ENCODE results near the gene CST9L.

The CST9L gene

GRCh38 chr20:23536328-23536974 is 31.8 kb downstream of the CST9L start:
- H3K4me1 ChIP-seq (ENCODE audit: control insufficient read depth, insufficient read depth, low read length) = no peaks in the 10 kb centered on the region
- no peaks in the 10 kb centered on the region for H3K36me3 ChIP-seq (ENCODE audit: control insufficient read depth, insufficient read depth, low read length)
- no peaks in the 10 kb centered on the region for H3K27me3 ChIP-seq (ENCODE audit: control insufficient read depth, insufficient read depth, low read length)
- H3K9ac ChIP-seq (ENCODE audit: low read length) = no peak overlapping the region
- no peaks in the 10 kb centered on the region for H3K9me3 ChIP-seq (ENCODE audit: control insufficient read depth, low read length)
- H3K4me3 ChIP-seq (ENCODE audit: low read length) = no peak overlapping the region

GRCh38 chr20:23534801-23535593 is 33.3 kb downstream of the CST9L start:
- no peaks in the 10 kb centered on the region for H3K36me3 ChIP-seq (ENCODE audit: control insufficient read depth, insufficient read depth, low read length)
- H3K4me3 ChIP-seq (ENCODE audit: low read length) = no peak overlapping the region
- no peaks in the 10 kb centered on the region for H3K9me3 ChIP-seq (ENCODE audit: control insufficient read depth, low read length)
- H3K27me3 ChIP-seq (ENCODE audit: control insufficient read depth, insufficient read depth, low read length) = no peaks in the 10 kb centered on the region
- H3K4me1 ChIP-seq (ENCODE audit: control insufficient read depth, insufficient read depth, low read length) = no peaks in the 10 kb centered on the region
- H3K9ac ChIP-seq (ENCODE audit: low read length) = no peak overlapping the region

GRCh38 chr20:23533161-23533560 is 35.1 kb downstream of the CST9L start:
- no peak overlapping the region for H3K4me3 ChIP-seq (ENCODE audit: low read length)
- H3K36me3 ChIP-seq (ENCODE audit: control insufficient read depth, insufficient read depth, low read length) = no peaks in the 10 kb centered on the region
- H3K9me3 ChIP-seq (ENCODE audit: control insufficient read depth, low read length) = peaks cover under 1% of the 10 kb centered on the region

GRCh38 chr20:23532533-23532932 is 35.8 kb downstream of the CST9L start:
- no peak overlapping the region for H3K4me3 ChIP-seq (ENCODE audit: low read length)
- no peaks in the 10 kb centered on the region for H3K4me1 ChIP-seq (ENCODE audit: control insufficient read depth, insufficient read depth, low read length)
- no peaks in the 10 kb centered on the region for H3K27me3 ChIP-seq (ENCODE audit: control insufficient read depth, insufficient read depth, low read length)
- peaks cover 4% of the 10 kb centered on the region for H3K9me3 ChIP-seq (ENCODE audit: control insufficient read depth, low read length)
- H3K36me3 ChIP-seq (ENCODE audit: control insufficient read depth, insufficient read depth, low read length) = no peaks in the 10 kb centered on the region
- no peak overlapping the region for H3K9ac ChIP-seq (ENCODE audit: low read length)

More at GRCh38 chr20:23533161-23533560, 35.1 kb downstream of the CST9L start:
- Histone ChIP-seq H3K27me3 (ENCODE audit: control insufficient read depth, insufficient read depth, low read length) (no peaks in the 10 kb centered on the region), H3K9ac (ENCODE audit: low read length) (no peak overlapping the region), H3K4me1 (ENCODE audit: control insufficient read depth, insufficient read depth, low read length) (no peaks in the 10 kb centered on the region)

- Histone ChIP-seq H3K36me3 (ENCODE audit: control insufficient read depth, insufficient read depth, low read length) (no peaks in the 10 kb centered on the region), H3K9ac (ENCODE audit: low read length) (no peak overlapping the region), H3K4me1 (ENCODE audit: control insufficient read depth, insufficient read depth, low read length) (no peaks in the 10 kb centered on the region), H3K27me3 (ENCODE audit: control insufficient read depth, insufficient read depth, low read length) (no peaks in the 10 kb centered on the region), H3K4me3 (ENCODE audit: low read length) (no peak overlapping the region), H3K9me3 (ENCODE audit: control insufficient read depth, low read length) (peaks cover 4% of the 10 kb centered on the region)
Observed at GRCh38 chr20:23530937-23531567, 37.2 kb downstream of the CST9L start.

- H3K9ac ChIP-seq (ENCODE audit: low read length) = no peak overlapping the region
- no peaks in the 10 kb centered on the region for H3K27me3 ChIP-seq (ENCODE audit: control insufficient read depth, insufficient read depth, low read length)
- H3K4me3 ChIP-seq (ENCODE audit: low read length) = no peak overlapping the region
- peaks cover 4% of the 10 kb centered on the region for H3K9me3 ChIP-seq (ENCODE audit: control insufficient read depth, low read length)
- no peaks in the 10 kb centered on the region for H3K36me3 ChIP-seq (ENCODE audit: control insufficient read depth, insufficient read depth, low read length)
- no peaks in the 10 kb centered on the region for H3K4me1 ChIP-seq (ENCODE audit: control insufficient read depth, insufficient read depth, low read length)
Observed at GRCh38 chr20:23528867-23529431, 39.3 kb downstream of the CST9L start.

- H3K36me3 ChIP-seq (ENCODE audit: control insufficient read depth, insufficient read depth, low read length) = no peaks in the 10 kb centered on the region
- H3K4me3 ChIP-seq (ENCODE audit: low read length) = no peak overlapping the region
- no peak overlapping the region for H3K9ac ChIP-seq (ENCODE audit: low read length)
- peaks cover 4% of the 10 kb centered on the region for H3K9me3 ChIP-seq (ENCODE audit: control insufficient read depth, low read length)
- no peaks in the 10 kb centered on the region for H3K4me1 ChIP-seq (ENCODE audit: control insufficient read depth, insufficient read depth, low read length)
- H3K27me3 ChIP-seq (ENCODE audit: control insufficient read depth, insufficient read depth, low read length) = no peaks in the 10 kb centered on the region
Observed at GRCh38 chr20:23526850-23527249, 41.4 kb downstream of the CST9L start.

GRCh38 chr20:23524146-23524545 is 44.1 kb downstream of the CST9L start:
- no peaks in the 10 kb centered on the region for H3K36me3 ChIP-seq (ENCODE audit: control insufficient read depth, insufficient read depth, low read length)
- H3K4me3 ChIP-seq (ENCODE audit: low read length) = no peak overlapping the region
- peaks cover 18% of the 10 kb centered on the region for H3K4me1 ChIP-seq (ENCODE audit: control insufficient read depth, insufficient read depth, low read length)
- no peak overlapping the region for H3K9ac ChIP-seq (ENCODE audit: low read length)
- H3K9me3 ChIP-seq (ENCODE audit: control insufficient read depth, low read length) = peaks cover 4% of the 10 kb centered on the region
- no peaks in the 10 kb centered on the region for H3K27me3 ChIP-seq (ENCODE audit: control insufficient read depth, insufficient read depth, low read length)

GRCh38 chr20:23520185-23520584 is 48.1 kb downstream of the CST9L start:
- Histone ChIP-seq H3K9ac (ENCODE audit: low read length) (no peak overlapping the region), H3K27me3 (ENCODE audit: control insufficient read depth, insufficient read depth, low read length) (no peaks in the 10 kb centered on the region), H3K4me1 (ENCODE audit: control insufficient read depth, insufficient read depth, low read length) (peaks cover 18% of the 10 kb centered on the region), H3K36me3 (ENCODE audit: control insufficient read depth, insufficient read depth, low read length) (no peaks in the 10 kb centered on the region), H3K9me3 (ENCODE audit: control insufficient read depth, low read length) (no peaks in the 10 kb centered on the region), H3K4me3 (ENCODE audit: low read length) (no peak overlapping the region)

- H3K4me3 ChIP-seq (ENCODE audit: low read length) = no peak overlapping the region
- H3K27me3 ChIP-seq (ENCODE audit: control insufficient read depth, insufficient read depth, low read length) = no peaks in the 10 kb centered on the region
- H3K9ac ChIP-seq (ENCODE audit: low read length) = no peak overlapping the region
- H3K36me3 ChIP-seq (ENCODE audit: control insufficient read depth, insufficient read depth, low read length) = no peaks in the 10 kb centered on the region
- H3K9me3 ChIP-seq (ENCODE audit: control insufficient read depth, low read length) = no peaks in the 10 kb centered on the region
- H3K4me1 ChIP-seq (ENCODE audit: control insufficient read depth, insufficient read depth, low read length) = peaks cover 18% of the 10 kb centered on the region
Observed at GRCh38 chr20:23519556-23519955, 48.7 kb downstream of the CST9L start.

- no peaks in the 10 kb centered on the region for H3K27me3 ChIP-seq (ENCODE audit: control insufficient read depth, insufficient read depth, low read length)
- H3K4me3 ChIP-seq (ENCODE audit: low read length) = no peak overlapping the region
- H3K9me3 ChIP-seq (ENCODE audit: control insufficient read depth, low read length) = no peaks in the 10 kb centered on the region
- H3K4me1 ChIP-seq (ENCODE audit: control insufficient read depth, insufficient read depth, low read length) = peaks cover 18% of the 10 kb centered on the region
- no peak overlapping the region for H3K9ac ChIP-seq (ENCODE audit: low read length)
- no peaks in the 10 kb centered on the region for H3K36me3 ChIP-seq (ENCODE audit: control insufficient read depth, insufficient read depth, low read length)
Observed at GRCh38 chr20:23517719-23518118, 50.6 kb downstream of the CST9L start.

Data from mucosa of stomach (tissue), 1 donor.